ENCODE results near the gene HSDL2.
"Not testable (repeated sequence)": the region's sequence is repeated elsewhere in the genome, so short reads cannot be mapped to it uniquely, and the experiment has no call there.

Gene HSDL2

DNA sequence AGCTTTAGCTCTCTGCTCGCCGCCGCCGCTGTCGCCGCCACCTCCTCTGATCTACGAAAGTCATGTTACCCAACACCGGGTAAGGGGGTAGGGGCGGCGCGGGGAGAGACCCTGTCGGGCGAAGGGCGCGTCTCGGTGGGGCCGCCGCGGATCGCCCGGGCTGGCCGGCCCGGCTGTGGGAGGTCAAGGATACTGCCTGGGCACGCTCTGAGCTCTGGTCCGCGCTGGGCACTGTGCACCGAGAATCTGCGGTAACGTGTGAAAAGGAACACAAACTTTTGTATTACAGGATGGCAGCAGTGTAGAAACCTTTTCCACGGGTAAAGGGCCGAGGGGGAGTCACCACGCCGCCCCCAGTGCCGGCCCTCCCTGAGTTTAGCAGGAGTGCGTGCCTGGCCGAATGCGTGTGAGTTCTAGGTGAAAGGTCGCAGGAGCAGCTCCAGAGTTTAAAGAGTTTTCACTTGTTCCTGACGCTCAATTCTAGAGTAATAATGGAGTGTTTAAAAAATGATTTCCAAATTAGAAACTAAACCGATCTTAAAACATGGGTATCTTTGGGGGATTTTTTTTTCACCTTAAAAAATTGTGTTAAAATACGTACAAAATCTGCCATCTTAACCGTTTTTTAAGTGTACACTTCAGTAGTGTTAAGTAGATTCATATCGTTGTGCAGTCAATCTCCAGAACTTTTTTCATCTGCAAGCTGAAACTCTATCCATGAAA is at the start of gene HSDL2:
TSS of gene HSDL2 (plus strand) at position 7 of the 723 bp plus-strand sequence. CDS start at position 63, 56 bp downstream.
- DNase-seq: peak; percentile 51

DNA sequence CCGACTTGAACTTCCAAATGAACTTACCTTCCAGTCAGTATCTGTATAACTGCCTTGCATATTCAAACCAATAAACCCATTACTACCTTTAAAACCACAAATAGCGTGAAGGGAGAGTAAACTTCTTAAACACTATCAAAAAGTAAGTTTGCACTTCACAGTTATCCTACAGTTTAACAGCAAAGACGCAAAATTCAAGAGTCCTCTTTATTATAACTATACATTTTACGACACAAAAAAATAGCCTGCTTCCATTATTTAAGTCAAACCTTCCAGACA is 48.3 kb upstream of the HSDL2 start:
- DNase-seq: peak; percentile 14

DNA sequence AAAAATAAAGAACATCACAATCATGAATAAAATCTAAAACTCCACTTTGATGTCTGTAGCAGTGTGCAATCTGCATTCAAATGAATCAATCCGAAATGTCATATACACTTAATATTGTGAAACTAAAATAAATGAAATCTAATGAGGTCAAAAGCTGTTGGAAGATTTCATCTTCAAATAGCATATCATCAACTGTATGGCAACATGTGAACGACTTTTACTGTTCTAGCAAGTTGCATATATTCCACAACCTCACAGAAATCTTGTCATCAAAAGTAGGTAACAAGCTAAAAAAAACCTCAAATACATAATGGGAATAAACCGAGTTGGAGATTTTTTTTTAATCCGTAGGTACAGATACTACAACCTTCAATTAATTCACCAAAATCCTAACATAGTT is 47.7 kb upstream of the HSDL2 start:
- no peak for DNase-seq

DNA sequence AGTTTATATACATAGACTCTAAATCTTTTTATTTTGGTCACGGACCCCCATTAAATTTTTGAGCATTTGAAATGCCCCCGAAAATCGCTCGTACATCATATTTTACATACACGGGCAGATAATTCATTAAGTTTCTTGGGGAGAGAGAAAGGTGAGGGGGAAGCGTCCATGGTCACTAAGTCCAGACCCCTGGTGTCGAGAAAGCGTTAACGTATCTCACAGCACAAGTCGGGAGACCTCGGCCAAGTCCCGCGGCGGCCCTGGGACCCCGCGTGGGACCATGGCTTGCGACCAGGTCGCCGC is 47.3 kb upstream of the HSDL2 start:
- peak; percentile 47 for DNase-seq

DNA sequence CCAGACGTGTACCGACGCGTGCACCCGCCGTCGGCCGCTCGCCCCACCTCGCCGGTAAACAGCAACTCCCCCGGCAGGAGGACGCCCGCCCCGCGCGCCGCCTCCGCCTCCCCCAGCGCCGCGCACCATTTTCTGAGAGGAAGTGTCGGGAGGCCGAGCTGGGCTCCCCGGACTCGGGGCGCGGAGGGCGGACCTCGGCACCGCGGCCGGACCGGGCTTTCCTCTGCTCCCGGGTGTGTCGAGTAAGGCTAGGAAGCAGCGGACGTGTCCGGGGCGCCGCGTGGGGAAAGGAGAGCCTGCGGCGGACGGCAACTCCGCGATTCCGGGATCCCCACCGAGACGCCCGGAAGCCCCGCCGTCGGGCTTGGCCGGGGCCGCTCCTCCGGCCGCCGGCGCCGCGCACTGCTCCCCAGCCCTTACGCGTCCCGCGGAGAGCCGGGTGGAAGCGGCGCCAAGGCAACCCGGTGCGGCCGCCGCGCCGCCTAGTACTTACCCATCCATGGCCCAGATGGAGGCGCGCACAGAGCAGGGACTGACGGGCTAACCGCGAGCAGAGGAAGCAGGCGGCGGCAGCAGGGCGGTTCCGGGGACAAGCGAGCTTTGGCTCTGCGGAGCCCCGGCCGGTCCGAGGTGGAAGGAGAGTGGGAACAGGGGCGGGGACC is 46.8 kb upstream of the HSDL2 start, which contains the start of gene PTBP3:
TSS of gene PTBP3 (minus strand) at position 643 of the 662 bp plus-strand sequence. CDS start 35,754 bp downstream, outside the sequence.
- peak; percentile 86 for DNase-seq

DNA sequence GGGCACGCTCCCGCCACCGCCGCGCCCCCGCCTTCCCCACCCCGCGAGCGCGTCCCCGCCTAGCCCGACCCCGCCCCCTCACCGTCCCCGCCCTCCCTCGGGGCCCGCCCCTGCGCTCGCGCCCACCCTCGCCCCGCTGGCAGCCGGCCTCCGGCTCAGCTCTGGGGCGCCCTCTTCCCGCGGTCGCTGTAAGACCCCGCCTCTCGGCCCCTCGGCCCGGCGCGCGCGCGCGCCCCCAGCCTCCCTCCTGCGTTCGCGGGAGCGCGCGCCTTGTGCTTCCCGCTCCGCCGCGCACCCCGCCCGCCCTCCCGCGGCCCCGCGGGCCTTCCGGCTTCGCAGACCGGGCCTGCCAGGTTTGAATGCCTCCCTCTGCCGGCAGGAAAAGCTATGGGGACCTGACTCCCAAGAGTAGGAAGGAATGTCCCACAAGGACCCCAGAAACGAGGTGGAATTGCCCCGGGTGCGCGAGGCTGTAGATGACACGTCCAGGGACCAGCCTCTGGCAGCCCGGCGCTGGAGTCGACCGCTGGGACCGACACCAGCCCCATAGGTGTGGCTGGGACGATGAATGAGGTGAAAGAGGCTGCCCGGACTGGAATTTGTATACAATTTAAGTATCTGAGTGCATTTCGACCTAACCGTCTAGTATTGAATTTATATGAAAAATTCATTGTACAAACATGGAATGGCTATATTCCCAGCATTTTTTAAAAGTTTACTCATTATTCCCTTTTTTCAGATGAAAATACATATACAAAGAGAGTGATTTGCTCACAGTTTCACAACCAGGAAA is 46.1 kb upstream of the HSDL2 start:
- peak; percentile 86 for DNase-seq

DNA sequence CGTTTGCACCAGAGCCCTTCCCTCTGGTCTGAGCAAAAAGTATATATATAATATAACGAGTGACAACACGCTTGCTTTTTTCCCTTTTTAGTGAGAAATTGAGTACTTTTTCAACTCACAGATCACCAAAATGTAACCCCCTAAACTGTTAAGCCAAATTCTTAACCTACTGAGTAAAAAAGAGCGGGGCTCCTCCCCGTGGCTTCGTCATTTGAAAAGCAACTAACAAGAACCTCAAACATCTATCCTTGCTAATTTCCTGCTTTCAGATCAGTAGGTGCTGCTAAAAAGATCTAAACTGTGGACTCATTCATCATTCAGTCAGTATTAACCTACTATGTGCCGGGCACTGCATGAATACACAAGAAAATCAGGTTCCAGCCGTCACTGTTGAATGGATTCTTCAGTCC is 45.5 kb upstream of the HSDL2 start:
- peak; percentile 8 for DNase-seq

DNA sequence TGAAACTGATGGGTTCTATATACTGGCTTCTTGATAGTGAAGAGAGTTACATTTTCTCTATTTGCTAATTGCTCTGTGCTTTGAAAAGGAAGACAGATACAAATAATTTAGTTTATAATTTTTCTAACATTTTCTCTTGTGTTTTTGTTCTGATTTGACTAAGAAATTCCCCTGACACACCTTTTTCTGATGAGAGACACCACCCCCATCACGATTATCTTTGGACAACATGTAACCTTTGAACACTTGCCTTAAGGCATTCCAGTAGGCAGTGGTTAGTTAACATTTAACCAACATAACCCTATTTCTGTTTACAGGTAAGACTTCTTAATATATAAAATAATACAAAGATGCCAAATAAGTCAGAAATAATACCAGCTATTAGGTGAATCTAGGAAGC is 42.4 kb upstream of the HSDL2 start:
- DNase-seq: no peak

DNA sequence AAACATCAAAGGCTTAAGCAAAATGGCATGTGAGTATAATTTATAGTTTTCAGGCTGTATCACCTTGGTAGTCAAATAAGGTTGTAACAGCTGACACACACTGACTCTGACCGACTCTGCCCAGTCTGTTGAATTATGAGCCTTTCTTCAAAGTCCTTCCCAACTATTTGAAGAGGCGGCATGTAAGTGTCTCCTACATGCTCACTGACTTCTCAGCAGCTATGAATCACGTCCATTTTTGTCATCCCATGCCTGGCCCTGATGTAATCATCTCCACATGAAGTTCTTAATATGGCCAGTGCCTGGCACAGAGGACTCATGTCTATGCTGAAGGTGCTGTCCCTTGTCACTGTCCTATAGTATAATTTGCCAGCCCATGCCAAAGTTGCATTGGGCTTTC is 41.3 kb upstream of the HSDL2 start:
- DNase-seq: peak; percentile 5

DNA sequence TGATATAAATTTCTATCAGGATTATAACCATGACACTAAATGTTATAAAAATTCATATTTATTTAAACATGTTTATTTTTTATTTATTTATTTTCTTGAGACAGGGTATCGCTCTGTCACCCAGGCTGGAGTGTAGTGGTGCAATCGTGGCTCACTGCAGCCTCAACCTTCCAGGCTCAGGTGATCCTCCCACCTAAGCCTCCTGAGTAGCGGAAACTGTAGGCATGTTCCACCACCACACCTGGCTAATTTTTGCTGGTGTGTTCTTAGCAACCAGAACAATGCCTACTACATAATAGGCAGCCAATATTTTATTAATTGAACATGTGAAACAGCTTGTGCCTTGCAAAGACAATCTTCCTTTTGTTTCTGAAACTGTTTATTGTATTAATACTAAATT is 40.0 kb upstream of the HSDL2 start:
- no peak for DNase-seq

DNA sequence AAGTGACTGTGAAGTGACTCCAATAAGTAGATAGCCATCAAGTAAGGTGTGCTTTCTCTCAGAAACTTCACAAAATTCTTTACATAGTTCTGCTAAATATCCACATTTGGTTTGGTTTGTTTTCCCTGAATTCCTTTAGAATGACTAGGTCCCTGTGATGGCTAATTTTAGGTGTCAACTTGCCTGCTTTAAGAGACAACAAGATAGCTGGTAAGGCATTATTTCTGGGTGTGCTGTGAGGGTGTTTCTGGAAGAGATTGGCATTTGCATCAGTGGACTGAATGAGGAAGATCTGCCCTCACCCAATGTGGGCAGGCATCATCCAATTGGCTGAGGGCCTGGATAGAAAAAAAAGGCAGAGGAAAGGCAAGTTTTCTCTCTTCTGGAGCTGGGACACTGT is 38.2 kb upstream of the HSDL2 start:
- DNase-seq: no peak

DNA sequence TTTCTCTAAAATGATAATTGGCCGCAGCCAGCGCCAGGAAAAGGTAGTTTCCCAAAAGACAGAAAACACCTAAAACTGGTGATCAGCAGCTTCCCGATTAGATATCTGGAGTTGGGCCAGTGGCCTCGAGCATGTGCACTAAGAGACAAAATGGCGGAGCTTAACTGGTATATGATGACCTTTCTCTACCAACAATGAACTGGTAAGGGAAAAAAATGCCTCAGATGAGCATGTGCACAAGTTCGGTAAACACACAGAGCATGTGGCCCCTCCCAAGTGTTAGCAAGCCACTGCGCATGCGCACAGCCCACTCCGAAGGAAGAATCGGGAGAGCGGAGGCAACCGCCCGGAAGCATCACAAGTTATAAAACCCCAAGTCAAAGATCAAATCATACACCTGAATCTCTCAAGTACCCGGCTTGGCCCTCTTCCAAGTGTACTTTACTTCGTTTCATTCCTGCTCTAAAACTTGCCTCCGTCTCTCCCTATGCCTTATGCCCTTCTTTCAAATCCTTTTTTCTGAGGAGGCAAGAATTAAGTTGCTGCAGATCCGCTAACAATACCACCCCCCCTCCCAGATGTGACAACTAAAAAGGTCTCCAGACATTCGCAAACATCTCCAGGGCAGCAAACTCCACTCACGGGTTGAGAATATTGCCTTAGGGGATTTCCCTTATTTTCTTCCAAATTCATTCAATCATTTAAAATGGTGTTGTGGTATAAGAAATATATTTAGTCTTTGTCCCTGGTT is 31.5 kb upstream of the HSDL2 start:
- DNase-seq: no peak

DNA sequence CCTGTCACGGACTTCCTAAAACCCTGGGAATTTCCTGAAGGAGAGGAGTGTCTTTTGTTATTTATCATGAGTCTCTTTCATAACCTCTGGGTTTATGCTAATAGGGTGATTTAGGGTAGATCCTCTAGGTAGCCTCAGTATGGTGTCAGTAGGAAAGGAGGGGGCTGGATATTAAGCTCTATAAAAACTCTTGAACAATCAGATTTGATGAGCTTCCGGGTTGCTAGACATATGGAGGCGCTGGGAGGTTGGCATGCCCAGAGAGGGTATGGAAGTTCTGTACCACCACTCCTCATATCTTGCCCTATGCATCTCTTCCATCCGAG is 30.9 kb upstream of the HSDL2 start:
- DNase-seq: no peak

DNA sequence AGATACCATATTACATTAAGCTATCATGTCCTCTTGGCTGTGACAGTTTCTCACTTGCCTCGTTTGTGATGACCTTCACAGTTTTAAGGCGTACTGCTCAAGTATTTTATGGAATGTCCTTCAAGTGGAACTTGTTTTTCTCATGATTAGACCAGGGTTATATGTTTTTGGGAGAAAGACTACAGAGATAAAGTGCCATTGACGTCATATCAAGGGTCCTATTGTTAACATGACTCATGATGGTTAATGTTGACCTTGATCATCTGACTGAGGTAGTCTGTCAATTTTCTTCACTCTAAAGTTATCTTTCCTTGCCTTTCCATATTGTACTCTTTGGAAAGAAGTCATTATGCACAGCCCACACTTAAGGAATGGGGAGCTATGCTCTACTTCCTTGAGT is 28.7 kb upstream of the HSDL2 start:
- DNase-seq: no peak

DNA sequence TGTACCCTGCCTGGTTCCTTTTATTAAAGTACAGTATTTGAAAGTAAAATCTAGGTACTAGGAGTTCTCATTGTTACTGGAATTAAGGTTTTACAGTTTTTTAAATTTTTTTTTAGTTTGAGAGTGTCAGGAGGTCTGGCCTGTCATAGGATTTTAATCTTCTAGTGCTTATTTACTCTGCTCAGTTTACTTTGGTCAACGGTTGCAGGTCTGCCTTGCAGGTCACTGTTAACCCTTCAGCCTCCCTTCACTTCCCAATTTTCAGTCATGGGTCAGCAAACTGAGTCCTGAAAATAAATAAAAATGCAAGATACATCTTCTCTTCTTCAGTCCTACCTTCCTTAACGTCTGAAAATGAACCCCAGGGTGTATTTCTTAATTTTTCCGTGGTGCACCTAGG is 27.7 kb upstream of the HSDL2 start:
- DNase-seq: no peak

DNA sequence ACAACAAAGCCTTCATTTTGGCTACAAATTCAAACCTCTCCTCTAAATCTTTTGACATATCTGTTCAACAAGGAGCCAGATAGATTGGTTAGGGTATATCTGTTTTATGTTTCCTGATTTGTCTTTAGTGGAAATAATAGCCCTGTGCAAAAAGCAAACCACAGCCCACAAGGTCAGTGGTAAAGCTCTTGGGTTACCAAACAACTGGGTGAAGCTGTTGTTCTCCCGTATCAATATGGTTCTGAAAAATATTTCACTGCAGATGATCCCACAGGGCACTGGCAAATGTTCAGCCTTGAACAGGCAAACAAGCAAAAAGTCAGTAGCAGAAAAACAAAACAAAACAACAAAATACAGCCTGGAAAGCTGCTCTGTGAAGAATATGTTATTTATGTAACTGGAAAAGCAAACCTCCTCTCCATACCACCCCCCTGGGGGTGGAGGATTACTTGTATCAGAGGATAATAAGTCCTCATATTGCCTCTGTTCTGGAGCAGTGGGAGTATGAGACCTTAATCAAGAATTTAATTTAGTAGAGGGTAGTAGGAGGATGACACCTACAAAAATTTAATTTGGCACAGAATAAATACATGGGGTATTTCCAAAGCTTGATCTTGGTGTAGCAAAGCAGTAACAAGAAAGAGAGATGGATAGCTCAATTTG is 25.7 kb upstream of the HSDL2 start:
- no peak for DNase-seq

DNA sequence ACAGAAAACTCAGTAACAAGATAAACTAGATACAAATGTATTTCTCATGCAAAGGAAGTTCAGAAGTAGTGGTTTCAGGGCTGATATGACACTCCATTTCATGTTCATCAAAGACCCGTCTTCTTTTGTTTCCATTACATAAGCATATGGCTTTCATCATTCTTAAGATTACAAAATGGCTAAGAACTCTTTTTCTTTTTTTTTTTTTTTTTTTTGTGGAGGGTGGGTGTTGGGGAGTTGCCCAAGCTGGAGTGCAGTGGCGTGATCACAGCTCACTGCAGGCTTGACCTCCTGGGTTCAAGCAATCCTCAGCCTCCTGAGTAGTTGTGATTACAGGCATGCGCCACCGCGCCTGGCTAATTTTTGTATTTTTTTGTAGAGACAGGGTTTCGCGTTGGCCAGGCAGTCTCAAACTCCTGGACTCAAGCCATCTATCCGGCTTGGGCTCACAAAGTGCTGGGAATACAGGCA is 24.4 kb upstream of the HSDL2 start:
- DNase-seq: no peak

DNA sequence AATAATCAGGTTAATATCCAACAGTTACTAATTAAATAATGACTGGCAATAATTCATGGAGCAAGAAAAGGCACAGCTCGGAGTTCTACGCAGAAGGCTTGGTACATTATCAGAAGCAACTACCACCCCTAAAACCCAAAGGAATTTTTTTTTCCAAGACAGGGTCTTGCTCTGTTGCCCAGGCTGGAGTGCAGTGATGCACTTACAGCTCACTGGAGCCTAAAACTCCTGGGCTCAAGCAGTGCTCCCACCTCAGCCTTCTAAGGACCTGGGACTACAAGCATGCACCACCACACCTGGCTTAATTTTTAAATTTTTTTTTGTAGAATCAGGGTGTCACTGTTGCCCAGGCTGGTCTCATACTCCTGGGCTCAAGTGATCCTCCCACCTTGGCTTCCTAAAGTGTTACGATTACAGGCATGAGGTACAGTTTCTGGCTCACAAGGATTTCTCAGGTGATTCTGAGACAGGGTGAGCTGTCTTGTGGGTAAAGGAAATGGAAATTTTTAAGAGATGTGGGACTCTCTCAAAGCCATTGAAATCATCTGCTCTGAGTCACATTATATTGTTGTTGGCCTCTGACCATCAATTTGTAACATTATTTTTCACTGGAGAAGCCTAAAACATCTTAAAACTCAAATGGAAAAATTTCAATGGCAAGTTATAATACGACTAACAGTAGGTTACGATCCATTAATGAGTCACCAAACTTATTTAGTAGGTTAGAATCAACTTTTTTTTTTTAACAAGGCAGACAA is 19.7 kb upstream of the HSDL2 start:
- DNase-seq: no peak

DNA sequence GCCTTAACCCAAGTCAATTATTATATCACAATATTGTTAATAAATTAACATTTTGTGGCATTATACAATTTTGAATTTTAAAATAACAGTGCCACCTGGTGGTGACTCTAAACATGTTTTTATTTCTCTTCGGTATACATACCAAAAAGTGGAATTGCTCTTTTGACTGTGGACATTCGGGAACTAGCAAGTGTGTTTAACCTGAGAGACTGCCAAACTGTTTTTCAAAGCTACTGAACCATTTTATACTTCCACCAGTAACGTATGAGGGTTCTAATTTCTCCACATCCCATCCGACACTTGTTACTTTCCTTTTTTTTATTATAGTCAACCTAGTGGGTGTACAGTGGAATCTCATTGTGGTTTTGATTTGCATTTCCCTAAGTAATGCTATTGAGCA is 18.3 kb upstream of the HSDL2 start:
- DNase-seq: peak; percentile 26

DNA sequence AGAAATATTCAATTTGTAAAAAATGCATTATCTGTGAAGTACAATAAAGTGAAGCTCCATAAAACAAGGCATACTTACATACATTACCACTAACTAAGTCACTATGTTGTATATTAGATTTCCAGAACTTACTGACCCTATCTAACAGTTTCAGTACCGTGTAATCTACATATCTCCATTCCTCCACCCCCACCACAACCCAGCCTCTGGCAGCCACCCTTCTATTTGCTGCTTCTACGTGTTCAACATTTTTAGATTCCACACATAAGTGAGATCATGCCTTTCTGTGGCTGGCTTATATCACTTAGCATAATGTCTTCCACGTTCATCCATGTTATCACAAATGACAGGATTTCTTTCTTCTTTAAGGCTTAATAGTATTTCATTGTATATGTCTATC is 15.1 kb upstream of the HSDL2 start:
- no peak for DNase-seq

DNA sequence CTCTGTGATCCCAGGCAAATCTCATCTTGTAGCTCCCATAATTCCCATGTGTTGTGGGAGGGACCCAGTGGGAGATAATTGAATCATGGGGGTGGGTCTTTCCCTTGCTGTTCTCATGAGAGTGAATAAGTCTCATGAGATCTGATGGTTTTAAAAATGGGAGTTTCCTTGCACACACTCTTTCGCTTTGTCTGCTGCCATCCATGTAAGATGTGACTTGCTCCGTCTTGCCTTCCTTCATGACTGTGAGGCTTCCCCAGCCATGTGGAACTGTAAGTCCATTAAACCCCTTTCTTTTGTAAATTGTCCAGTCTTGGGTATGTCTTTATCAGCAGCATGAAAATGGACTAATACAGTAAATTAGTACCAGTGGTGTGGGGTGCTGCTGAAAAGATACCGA is 14.7 kb upstream of the HSDL2 start:
- not testable (repeated sequence) for DNase-seq

DNA sequence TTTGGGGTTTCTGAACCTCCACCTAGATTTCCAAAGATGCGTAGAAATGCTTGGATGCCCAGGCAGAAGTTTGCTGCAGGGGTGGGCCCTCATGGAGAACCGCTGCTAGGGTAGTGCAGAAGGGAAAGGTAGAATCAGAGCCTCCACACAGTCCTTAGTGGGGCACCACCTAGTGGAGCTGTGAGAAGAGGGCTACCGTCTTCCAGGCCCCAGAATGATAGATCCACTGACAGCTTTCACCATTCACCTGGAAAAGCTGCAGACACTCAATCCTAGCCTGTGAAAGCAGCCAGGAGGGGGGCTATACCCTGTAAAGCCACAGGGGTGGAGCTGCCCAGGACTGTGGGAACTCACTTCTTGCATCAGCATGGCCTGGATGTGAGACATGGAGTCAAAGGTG is 13.3 kb upstream of the HSDL2 start:
- DNase-seq: no peak

Measured in NCI-H526 treated with DMSO at 0.1 percent for 48 hours (cell line).